ENCODE results near the gene OGDH. TPM values are rescaled to one million over a fixed set of nuclear protein-coding genes. Genes with fewer than 3 reads are reported as not detected.
A peak's percentile ranks its signal among the peaks of the same experiment; 100 is the strongest.

Gene OGDH
- total and polyA plus RNA-seq, 2 experiments from 2014 or later = 13.5 to 76.9 TPM

GRCh38 chr7:44749992-44750391 is 143.6 kb downstream of the OGDH start:
- peak overlapping the region; percentile 92 for H3K4me3 ChIP-seq
- no peak overlapping the region for H2AFZ ChIP-seq
- TF ChIP-seq ZNF462 (CRISPR knock-in tag; IDR thresholded peaks at IDR 0.05) (no peak), ZNF331 (CRISPR knock-in tag; IDR thresholded peaks at IDR 0.05; ENCODE audit: low read depth) (no peak), POLR2AphosphoS5 (IDR thresholded peaks at IDR 0.05; ENCODE audit: low read depth) (no peak), CTCF (conservative IDR thresholded peaks at IDR 0.05; ENCODE audit: low read depth in 2 of 2) (no peak), ZNF114 (CRISPR knock-in tag; IDR thresholded peaks at IDR 0.05) (no peak), JUNB (IDR thresholded peaks at IDR 0.05; ENCODE audit: unreplicated experiment) (no peak), NANOG (IDR thresholded peaks at IDR 0.05; ENCODE audit: borderline replicate concordance) (no peak), REST (IDR thresholded peaks at IDR 0.05; ENCODE audit: unreplicated experiment) (no peak), CREB1 (CRISPR knock-in tag; IDR thresholded peaks at IDR 0.05; ENCODE audit: low read depth) (no peak), EZH2 (IDR thresholded peaks at IDR 0.05; ENCODE audit: low read depth, unreplicated experiment) (no peak), EZH2phosphoT487 (IDR thresholded peaks at IDR 0.05; ENCODE audit: unreplicated experiment) (no peak), STAT1 (IDR thresholded peaks at IDR 0.05; ENCODE audit: unreplicated experiment) (no peak), ETS1 (IDR thresholded peaks at IDR 0.05) (no peak)
- H4K20me1 ChIP-seq (replicated peaks; ENCODE audit: insufficient read depth) = peaks cover 28% of the 10 kb centered on the region
- Mint-ChIP-seq H3K4me3 (peak overlapping the region; percentile 82), H3K4me1 (peaks cover 29% of the 10 kb centered on the region), H3K9me3 (no peaks in the 10 kb centered on the region; the same call in 1 of the 3 replicates), H3K27me3 (ENCODE audit: insufficient read depth, low read depth, poor library complexity) (peaks cover 6% of the 10 kb centered on the region), H3K27ac (no peak overlapping the region), H3K36me3 (ENCODE audit: low read depth) (peaks cover 14% of the 10 kb centered on the region)
- no peaks in the 10 kb centered on the region for H3F3A ChIP-seq (replicated peaks; ENCODE audit: low read depth)
- peaks cover 53% of the 10 kb centered on the region for H3K79me2 ChIP-seq (replicated peaks; ENCODE audit: insufficient read depth)
- no peaks in the 10 kb centered on the region for H3K36me3 ChIP-seq (ENCODE audit: insufficient read depth)
- H3K27ac ChIP-seq (ENCODE audit: low read depth) = no peak overlapping the region
- no peaks in the 10 kb centered on the region for H3K27me3 ChIP-seq (ENCODE audit: insufficient read depth)
- no peak for DNase-seq (ENCODE audit: low spot score)
- no peaks in the 10 kb centered on the region for H3K9me2 ChIP-seq (ENCODE audit: insufficient read depth)
- H3K4me2 ChIP-seq = peak overlapping the region; percentile 94
- no peak for ATAC-seq
- peaks cover 11% of the 10 kb centered on the region for H3K4me1 ChIP-seq (ENCODE audit: insufficient read depth)

Data from GM23338 (cell line).